ENCODE results near the gene SMIM43. TPM values are rescaled to one million over a fixed set of nuclear protein-coding genes. Genes with fewer than 3 reads are reported as not detected.

Gene SMIM43
- total and polyA plus RNA-seq, 2 donors (not counting 3 experiments of a cell fraction or from before 2014, with no cell fraction given) = 0.18 TPM; not detected in 1

GRCh38 chr4:121712001-121712651 is 52.8 kb downstream of the SMIM43 start:
- H3K4me1 ChIP-seq (ENCODE audit: control insufficient read depth, extremely low read depth, insufficient read depth, low read length) = peaks cover 27% of the 10 kb centered on the region
- no peak overlapping the region for H3K4me3 ChIP-seq (replicated peaks in 1 of 3; ENCODE audit: insufficient read depth in 1 of 3, low read depth in 1 of 3, low read length in 3 of 3)
- DNase-seq (ENCODE audit: low read depth, low spot score) = no peak
- H3K27ac ChIP-seq (ENCODE audit: insufficient read depth, low read depth, low read length) = peak overlapping the region; percentile 98
- H3K27me3 ChIP-seq (ENCODE audit: control insufficient read depth in 2 of 2, insufficient read depth in 2 of 2, low read length in 2 of 2) = no peaks in the 10 kb centered on the region
- POLR2A ChIA-PET = interaction anchor here (1.4 to 2.9 kb wide), 2 partner anchors 13 to 16 kb away, joined by 3 to 18 read pairs; partner anchors contain the start of gene ANXA5
- no peaks in the 10 kb centered on the region for H3K9me1 ChIP-seq (replicated peaks; ENCODE audit: control insufficient read depth, extremely low read depth, insufficient read depth, low read length)
- H3K9ac ChIP-seq (replicated peaks; ENCODE audit: extremely low read depth, insufficient read depth, low read length) = peak overlapping the region; percentile 91
- FAIRE-seq = peak; percentile 21
- dilution Hi-C loops (cut with MboI; ENCODE audit: extremely low pct_ligation_motif_present, low sequenced_read_pairs) = no loop called here
- no peaks in the 10 kb centered on the region for H4K20me1 ChIP-seq (replicated peaks; ENCODE audit: control insufficient read depth, extremely low read depth, insufficient read depth, low read length)
- H3K4me2 ChIP-seq (ENCODE audit: insufficient read depth, low read length) = peak overlapping the region; percentile 80
- no peaks in the 10 kb centered on the region for H3K79me2 ChIP-seq (ENCODE audit: control insufficient read depth, insufficient read depth, low read length)
- intact Hi-C loops (cut with micrococcal nuclease) = no loop called here
- no peaks in the 10 kb centered on the region for H3K9me3 ChIP-seq (replicated peaks; ENCODE audit: control insufficient read depth, insufficient read depth, low read length)
- H3K36me3 ChIP-seq (ENCODE audit: control insufficient read depth in 2 of 2, extremely low read depth in 1 of 2, insufficient read depth in 2 of 2, low read length in 2 of 2) = no peaks in the 10 kb centered on the region
- TSS peak; percentile 93 for BruUV-seq (replicated peaks)
- peak overlapping the region; percentile 76 for H2AFZ ChIP-seq (ENCODE audit: low read depth, low read length)
- CTCF ChIA-PET = interaction anchor here (1.0 to 3.8 kb wide), 5 partner anchors 13 to 341 kb away, joined by 3 to 31 read pairs (median 5); partner anchors contain the start of gene ANXA5
- no peak for TF ChIP-seq POLR2A (IDR thresholded peaks at IDR 0.05; ENCODE audit: low read depth, low read length)
- TF ChIP-seq MAX (IDR thresholded peaks at IDR 0.05; ENCODE audit: insufficient read depth, insufficient read length) = no peak
- TF ChIP-seq JUN (IDR thresholded peaks at IDR 0.05; ENCODE audit: borderline replicate concordance, insufficient read depth, insufficient read length, low read depth) = no peak
- no peak for TF ChIP-seq EZH2 (IDR thresholded peaks at IDR 0.05; ENCODE audit: borderline replicate concordance, low read depth, low read length, severe bottlenecking)

GRCh38 chr4:121711263-121712000 is 53.5 kb downstream of the SMIM43 start:
- H3K79me2 ChIP-seq (ENCODE audit: control insufficient read depth, insufficient read depth, low read length) = no peaks in the 10 kb centered on the region
- peak; percentile 98 for FAIRE-seq
- peak overlapping the region in 1 of 3 experiments; percentile 76 for H3K4me3 ChIP-seq (replicated peaks in 1 of 3; ENCODE audit: insufficient read depth in 1 of 3, low read depth in 1 of 3, low read length in 3 of 3)
- ChIA-PET CTCF (interaction anchor here (0.8 to 3.8 kb wide), 7 partner anchors 10 to 340 kb away, joined by 3 to 31 read pairs (median 5); partner anchors contain the start of gene ANXA5), POLR2A (interaction anchor here (1.0 to 2.9 kb wide), 3 partner anchors 10 to 15 kb away, joined by 3 to 18 read pairs (median 3); partner anchors contain the start of gene ANXA5)
- peak overlapping the region; percentile 97 for H3K4me2 ChIP-seq (ENCODE audit: insufficient read depth, low read length)
- no peaks in the 10 kb centered on the region for H4K20me1 ChIP-seq (replicated peaks; ENCODE audit: control insufficient read depth, extremely low read depth, insufficient read depth, low read length)
- BruUV-seq (replicated peaks) = TSS peak; percentile 96
- intact Hi-C loops (cut with micrococcal nuclease) (loop anchor here (1.0 kb wide), 2 partner anchors 14 to 15 kb away; no protein-coding TSS in a partner anchor), dilution Hi-C loops (cut with MboI; ENCODE audit: extremely low pct_ligation_motif_present, low sequenced_read_pairs) (no loop called here)
- H3K9me1 ChIP-seq (replicated peaks; ENCODE audit: control insufficient read depth, extremely low read depth, insufficient read depth, low read length) = no peaks in the 10 kb centered on the region
- H3K9me3 ChIP-seq (replicated peaks; ENCODE audit: control insufficient read depth, insufficient read depth, low read length) = no peaks in the 10 kb centered on the region
- no peaks in the 10 kb centered on the region for H3K27me3 ChIP-seq (ENCODE audit: control insufficient read depth in 2 of 2, insufficient read depth in 2 of 2, low read length in 2 of 2)
- peak overlapping the region; percentile 90 for H2AFZ ChIP-seq (ENCODE audit: low read depth, low read length)
- H3K9ac ChIP-seq (replicated peaks; ENCODE audit: extremely low read depth, insufficient read depth, low read length) = peak overlapping the region; percentile 91
- no peaks in the 10 kb centered on the region for H3K36me3 ChIP-seq (ENCODE audit: control insufficient read depth in 2 of 2, extremely low read depth in 1 of 2, insufficient read depth in 2 of 2, low read length in 2 of 2)
- peak overlapping the region; percentile 98 for H3K27ac ChIP-seq (ENCODE audit: insufficient read depth, low read depth, low read length)
- H3K4me1 ChIP-seq (ENCODE audit: control insufficient read depth, extremely low read depth, insufficient read depth, low read length) = peaks cover 27% of the 10 kb centered on the region
- DNase-seq (ENCODE audit: low read depth, low spot score) = peak; percentile 90
- peak; percentile 87 for TF ChIP-seq POLR2A (IDR thresholded peaks at IDR 0.05; ENCODE audit: low read depth, low read length)
- TF ChIP-seq GATA2 (IDR thresholded peaks at IDR 0.05; ENCODE audit: insufficient read depth, insufficient read length, low read depth, low read length) = peak; percentile 15
- TF ChIP-seq JUN (IDR thresholded peaks at IDR 0.05; ENCODE audit: borderline replicate concordance, insufficient read depth, insufficient read length, low read depth) = peak; percentile 84
- no peak for TF ChIP-seq EZH2 (IDR thresholded peaks at IDR 0.05; ENCODE audit: borderline replicate concordance, low read depth, low read length, severe bottlenecking)
- TF ChIP-seq MYC (IDR thresholded peaks at IDR 0.05; ENCODE audit: low read depth, low read length) = no peak
- peak; percentile 99 for TF ChIP-seq FOS (IDR thresholded peaks at IDR 0.05; ENCODE audit: borderline replicate concordance, insufficient read depth, low read length)
- no peak for TF ChIP-seq MAX (IDR thresholded peaks at IDR 0.05; ENCODE audit: insufficient read depth, insufficient read length)
- TF ChIP-seq POLR2AphosphoS5 (IDR thresholded peaks at IDR 0.05; ENCODE audit: insufficient read depth, low read depth, low read length) = peak; percentile 90
- no peak for TF ChIP-seq CTCF (IDR thresholded peaks at IDR 0.05; ENCODE audit: extremely low read depth in 1 of 2, insufficient read depth in 1 of 2, low read depth in 1 of 2, low read length in 2 of 2)

Data from endothelial cell of umbilical vein (primary cell).